ENCODE data around the gene RAB4A.
A peak's percentile ranks its signal among the peaks of the same experiment; 100 is the strongest.

RAB4A gene

DNA sequence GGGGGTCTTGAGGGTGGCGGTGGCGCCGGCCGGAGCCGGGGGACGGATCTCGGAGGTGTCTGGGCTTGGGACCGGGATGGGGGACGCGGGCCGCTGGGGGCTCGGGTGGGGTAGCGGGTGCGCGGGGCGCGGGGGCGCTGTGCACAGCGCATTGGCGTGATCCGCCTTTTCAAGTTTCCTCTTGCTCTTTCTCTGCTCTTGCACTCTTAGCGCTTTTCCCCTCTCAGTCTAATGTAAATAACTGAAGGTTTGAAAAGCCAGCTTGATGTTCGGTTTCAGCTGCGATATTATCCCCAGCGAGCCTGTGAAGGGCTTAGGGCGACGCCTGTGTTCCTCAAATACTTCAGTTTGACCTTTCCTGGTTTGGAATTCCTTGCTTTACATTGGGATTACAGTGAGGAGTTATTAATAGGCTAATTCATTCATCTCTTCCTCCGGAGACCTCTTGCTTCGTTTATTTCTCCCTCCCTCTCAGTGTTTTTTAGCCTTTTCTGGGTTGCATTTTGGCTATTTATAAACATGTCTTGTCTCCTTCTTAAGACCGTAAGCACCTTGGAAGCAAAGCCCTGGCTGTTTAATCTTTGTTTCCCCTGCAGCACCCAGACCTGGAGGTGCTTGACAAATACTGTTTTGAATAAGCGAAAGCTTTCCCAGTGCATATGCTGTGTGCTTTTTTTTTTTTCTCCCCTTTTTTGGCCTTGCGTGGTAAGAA is 693 bp downstream of the RAB4A start:
- H3K4me2 ChIP-seq (ENCODE audit: low read depth, low read length), result peak overlapping the region; percentile 69
- peaks cover 15% of the 10 kb centered on the region for H3F3A ChIP-seq (ENCODE audit: insufficient read depth, low read length)
- H2AFZ ChIP-seq (ENCODE audit: low read length), result peak overlapping the region; percentile 47
- TF ChIP-seq, protein P1, sequence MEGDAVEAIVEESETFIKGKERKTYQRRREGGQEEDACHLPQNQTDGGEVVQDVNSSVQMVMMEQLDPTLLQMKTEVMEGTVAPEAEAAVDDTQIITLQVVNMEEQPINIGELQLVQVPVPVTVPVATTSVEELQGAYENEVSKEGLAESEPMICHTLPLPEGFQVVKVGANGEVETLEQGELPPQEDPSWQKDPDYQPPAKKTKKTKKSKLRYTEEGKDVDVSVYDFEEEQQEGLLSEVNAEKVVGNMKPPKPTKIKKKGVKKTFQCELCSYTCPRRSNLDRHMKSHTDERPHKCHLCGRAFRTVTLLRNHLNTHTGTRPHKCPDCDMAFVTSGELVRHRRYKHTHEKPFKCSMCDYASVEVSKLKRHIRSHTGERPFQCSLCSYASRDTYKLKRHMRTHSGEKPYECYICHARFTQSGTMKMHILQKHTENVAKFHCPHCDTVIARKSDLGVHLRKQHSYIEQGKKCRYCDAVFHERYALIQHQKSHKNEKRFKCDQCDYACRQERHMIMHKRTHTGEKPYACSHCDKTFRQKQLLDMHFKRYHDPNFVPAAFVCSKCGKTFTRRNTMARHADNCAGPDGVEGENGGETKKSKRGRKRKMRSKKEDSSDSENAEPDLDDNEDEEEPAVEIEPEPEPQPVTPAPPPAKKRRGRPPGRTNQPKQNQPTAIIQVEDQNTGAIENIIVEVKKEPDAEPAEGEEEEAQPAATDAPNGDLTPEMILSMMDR (IDR thresholded peaks at IDR 0.05; ENCODE audit: low read length), result peak; percentile 36
- no peak for TF ChIP-seq EZH2phosphoT487 (IDR thresholded peaks at IDR 0.05; ENCODE audit: low read length)
- DNase-seq, result peak; percentile 68
- H3K9ac ChIP-seq (ENCODE audit: low read length), result peak overlapping the region; percentile 54
- H3K79me2 ChIP-seq (ENCODE audit: low read length), result peaks cover 52% of the 10 kb centered on the region
- H4K20me1 ChIP-seq (ENCODE audit: insufficient read depth, low read length), result no peaks in the 10 kb centered on the region
- no peaks in the 10 kb centered on the region for H3K27me3 ChIP-seq (replicated peaks; ENCODE audit: insufficient read depth, low read length)
- peaks cover 9% of the 10 kb centered on the region for H3K4me1 ChIP-seq (ENCODE audit: low read length)
- peak overlapping the region; percentile 4; the same call in 1 of the 2 replicates for H3K27ac ChIP-seq (ENCODE audit: low read length)
- no peaks in the 10 kb centered on the region for H3K36me3 ChIP-seq (replicated peaks; ENCODE audit: insufficient read depth, low read length)
- H3K9me2 ChIP-seq (replicated peaks; ENCODE audit: insufficient read depth, low read length), result no peaks in the 10 kb centered on the region
- peak overlapping the region; percentile 74 for H3K4me3 ChIP-seq (ENCODE audit: low read length)
- H3K9me3 ChIP-seq (replicated peaks; ENCODE audit: insufficient read depth, low read length), result no peaks in the 10 kb centered on the region

DNA sequence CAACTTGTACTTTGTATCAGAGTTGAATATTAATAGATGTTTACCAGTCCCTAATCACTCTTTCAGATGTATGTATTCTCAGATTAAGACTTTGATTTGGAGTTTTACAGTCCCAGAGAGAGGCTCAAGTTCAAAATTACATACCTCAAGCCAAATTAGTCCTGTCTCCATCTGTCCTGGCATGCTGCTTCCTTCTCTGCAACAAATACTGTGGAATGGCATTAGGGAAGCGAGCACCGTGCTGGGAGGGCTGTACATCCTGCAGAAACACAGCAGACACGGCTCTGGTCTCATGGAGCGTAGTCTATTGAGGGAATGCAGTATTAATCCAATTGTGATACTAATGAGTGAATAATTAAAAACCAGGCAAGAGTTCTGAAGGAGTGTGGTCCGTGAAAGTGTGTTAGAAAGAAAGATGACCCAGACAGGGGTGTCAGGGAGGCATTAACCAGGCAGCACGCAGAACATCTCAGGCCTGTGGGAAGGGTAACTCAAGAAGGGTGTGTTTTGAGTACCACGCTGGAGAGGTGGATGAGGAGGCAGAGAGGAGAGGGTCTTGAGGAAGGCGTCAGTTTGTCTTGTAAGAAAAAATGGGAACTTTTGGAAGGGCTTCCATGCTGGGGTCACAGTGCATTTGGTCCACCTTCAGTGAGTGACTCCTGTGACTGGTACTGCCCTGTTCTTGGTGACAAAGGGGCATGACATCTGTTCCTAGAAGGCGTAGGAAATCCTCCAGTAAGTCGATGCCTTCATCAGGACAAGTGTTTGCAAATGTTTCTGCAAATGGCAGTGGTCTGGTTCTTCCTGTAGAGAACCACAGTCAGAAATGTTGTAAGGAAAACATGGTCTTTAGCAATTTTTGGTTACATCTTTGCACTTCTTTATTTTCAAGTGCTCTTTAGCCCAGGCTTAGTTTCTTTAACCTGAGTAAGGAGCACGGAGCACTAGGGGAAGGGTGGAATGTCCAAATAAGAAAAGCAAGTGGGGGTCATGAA is 1.6 kb downstream of the RAB4A start:
- H3K4me1 ChIP-seq (ENCODE audit: low read length), result peaks cover 9% of the 10 kb centered on the region
- H3K9ac ChIP-seq (ENCODE audit: low read length), result peak overlapping the region; percentile 54; the same call in 1 of the 2 replicates
- peak overlapping the region; percentile 74 for H3K4me3 ChIP-seq (ENCODE audit: low read length)
- TF ChIP-seq, protein P1 (IDR thresholded peaks at IDR 0.05; ENCODE audit: low read length), result no peak
- no peak for TF ChIP-seq EZH2 (optimal IDR thresholded peaks at IDR 0.05; ENCODE audit: low read depth, low read length)
- TF ChIP-seq EZH2phosphoT487 (IDR thresholded peaks at IDR 0.05; ENCODE audit: low read length), result no peak
- peaks cover 15% of the 10 kb centered on the region for H3F3A ChIP-seq (ENCODE audit: insufficient read depth, low read length)
- H3K9me2 ChIP-seq (replicated peaks; ENCODE audit: insufficient read depth, low read length), result no peaks in the 10 kb centered on the region
- no peak for DNase-seq
- H3K4me2 ChIP-seq (ENCODE audit: low read depth, low read length), result peak overlapping the region; percentile 69
- H3K27ac ChIP-seq (ENCODE audit: low read length), result no peak overlapping the region
- H3K36me3 ChIP-seq (replicated peaks; ENCODE audit: insufficient read depth, low read length), result no peaks in the 10 kb centered on the region
- peaks cover 59% of the 10 kb centered on the region for H3K79me2 ChIP-seq (ENCODE audit: low read length)
- no peaks in the 10 kb centered on the region for H3K27me3 ChIP-seq (replicated peaks; ENCODE audit: insufficient read depth, low read length)
- no peaks in the 10 kb centered on the region for H4K20me1 ChIP-seq (ENCODE audit: insufficient read depth, low read length)
- H2AFZ ChIP-seq (ENCODE audit: low read length), result no peak overlapping the region
- H3K9me3 ChIP-seq (replicated peaks; ENCODE audit: insufficient read depth, low read length), result no peaks in the 10 kb centered on the region

DNA sequence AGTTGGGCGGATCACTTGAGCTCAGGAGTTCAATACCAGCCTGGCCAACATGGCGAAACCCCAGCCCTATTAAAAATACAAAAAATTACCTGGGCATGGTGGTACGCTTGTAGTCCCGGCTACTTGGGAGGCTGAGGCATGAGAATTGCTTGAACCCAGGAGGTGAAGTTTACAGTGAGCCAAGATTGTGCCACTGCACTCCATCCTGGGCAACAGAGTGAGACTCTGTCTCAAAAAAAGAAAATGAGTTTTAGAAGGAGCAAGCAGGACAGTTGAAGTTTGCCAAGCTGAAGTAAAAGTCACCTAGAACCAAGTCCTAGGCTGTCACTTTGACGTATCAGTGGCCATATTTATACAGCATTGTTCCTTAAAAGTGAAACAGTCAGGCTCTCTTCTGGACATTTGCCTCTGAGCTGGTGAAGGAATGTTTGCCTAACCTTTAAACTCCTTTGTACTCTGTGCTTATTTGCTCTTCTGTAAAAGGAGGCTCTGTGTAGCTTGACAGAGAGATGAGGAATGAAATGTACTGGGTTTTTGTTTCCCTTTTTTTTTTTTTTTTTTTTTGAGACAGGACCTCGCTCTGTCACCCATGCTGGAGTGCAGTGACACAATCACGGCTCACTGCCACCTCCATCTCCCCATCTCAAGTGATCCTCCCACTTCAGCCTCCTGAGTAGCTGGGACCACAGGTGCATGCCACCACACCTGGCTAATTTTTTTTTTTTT is 2.8 kb downstream of the RAB4A start:
- Histone ChIP-seq H3K4me2 (ENCODE audit: low read depth, low read length) (no peak overlapping the region), H3K79me2 (ENCODE audit: low read length) (peaks cover 70% of the 10 kb centered on the region), H2AFZ (ENCODE audit: low read length) (no peak overlapping the region), H3K9ac (ENCODE audit: low read length) (no peak overlapping the region), H3K27me3 (replicated peaks; ENCODE audit: insufficient read depth, low read length) (no peaks in the 10 kb centered on the region), H3K9me3 (replicated peaks; ENCODE audit: insufficient read depth, low read length) (no peaks in the 10 kb centered on the region), H3K9me2 (replicated peaks; ENCODE audit: insufficient read depth, low read length) (no peaks in the 10 kb centered on the region), H3K4me1 (ENCODE audit: low read length) (peaks cover 9% of the 10 kb centered on the region), H3K27ac (ENCODE audit: low read length) (no peak overlapping the region), H3K36me3 (replicated peaks; ENCODE audit: insufficient read depth, low read length) (no peaks in the 10 kb centered on the region), H4K20me1 (ENCODE audit: insufficient read depth, low read length) (no peaks in the 10 kb centered on the region), H3K4me3 (ENCODE audit: low read length) (no peak overlapping the region), H3F3A (ENCODE audit: insufficient read depth, low read length) (peaks cover 15% of the 10 kb centered on the region)
- DNase-seq, result no peak
- TF ChIP-seq, protein P1 (IDR thresholded peaks at IDR 0.05; ENCODE audit: low read length), result no peak
- TF ChIP-seq EZH2phosphoT487 (IDR thresholded peaks at IDR 0.05; ENCODE audit: low read length), result no peak
- no peak for TF ChIP-seq EZH2 (optimal IDR thresholded peaks at IDR 0.05; ENCODE audit: low read depth, low read length)

All from MM.1S (cell line).